ENCODE data around the gene OTUB2.

The OTUB2 gene

GRCh38 chr14:94088516-94088915, 62.4 kb downstream of the OTUB2 start:
- no peak for TF ChIP-seq CTCF (IDR thresholded peaks at IDR 0.05)

- no peak for TF ChIP-seq CTCF (IDR thresholded peaks at IDR 0.05)
Observed at GRCh38 chr14:94089479-94089878, 63.3 kb downstream of the OTUB2 start.

GRCh38 chr14:94093418-94093817, 67.3 kb downstream of the OTUB2 start:
- no peak for TF ChIP-seq CTCF (IDR thresholded peaks at IDR 0.05)

- TF ChIP-seq CTCF (IDR thresholded peaks at IDR 0.05), result no peak
Observed at GRCh38 chr14:94097091-94097490, 71.0 kb downstream of the OTUB2 start.
